Activated CD4-positive, CD25-positive, alpha-beta regulatory T cell treated with anti-CD3 and anti-CD28 coated beads, Interleukin-2, amount 50 U/mL, for 16 hours (primary cell): ENCODE measurements around the gene TTLL1.

Experiments
- DNase-seq: peaks from one replicate; pipeline ENCODE4 v3.0.0-alpha.2; 2020; ENCODE audit warnings: low read depth, low spot score

Gene TTLL1

DNA sequence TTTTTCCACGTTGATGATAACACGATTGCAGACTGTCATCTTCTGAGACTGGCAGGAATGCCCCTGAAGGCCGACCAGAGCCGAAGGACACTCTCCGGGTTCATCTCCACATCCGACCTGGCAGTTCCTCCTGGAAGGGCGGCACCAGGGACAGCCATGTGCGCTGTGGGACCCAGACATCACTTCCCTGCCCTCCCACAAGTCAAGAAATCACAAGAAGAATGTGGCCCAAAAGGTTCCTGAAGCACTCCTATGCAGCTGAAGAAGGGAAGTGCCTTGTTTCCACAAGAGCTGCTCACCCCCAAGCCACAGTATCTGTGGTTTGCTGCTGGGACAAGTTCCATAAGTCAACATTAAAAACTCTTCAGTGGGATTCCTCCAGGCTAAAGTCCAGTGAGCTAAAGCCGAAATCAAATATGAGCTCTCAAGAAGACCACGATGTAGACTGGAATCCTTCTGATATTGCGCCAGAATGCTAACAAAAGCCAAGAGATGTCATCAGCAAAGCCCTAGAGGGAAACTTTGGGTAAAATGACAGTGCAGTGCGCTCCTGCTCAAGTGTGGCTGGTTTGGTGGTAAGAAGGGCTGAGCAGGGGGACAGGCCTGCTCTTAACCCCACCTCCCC, 95.4 kb downstream of the TTLL1 start:
- DNase-seq = no peak

DNA sequence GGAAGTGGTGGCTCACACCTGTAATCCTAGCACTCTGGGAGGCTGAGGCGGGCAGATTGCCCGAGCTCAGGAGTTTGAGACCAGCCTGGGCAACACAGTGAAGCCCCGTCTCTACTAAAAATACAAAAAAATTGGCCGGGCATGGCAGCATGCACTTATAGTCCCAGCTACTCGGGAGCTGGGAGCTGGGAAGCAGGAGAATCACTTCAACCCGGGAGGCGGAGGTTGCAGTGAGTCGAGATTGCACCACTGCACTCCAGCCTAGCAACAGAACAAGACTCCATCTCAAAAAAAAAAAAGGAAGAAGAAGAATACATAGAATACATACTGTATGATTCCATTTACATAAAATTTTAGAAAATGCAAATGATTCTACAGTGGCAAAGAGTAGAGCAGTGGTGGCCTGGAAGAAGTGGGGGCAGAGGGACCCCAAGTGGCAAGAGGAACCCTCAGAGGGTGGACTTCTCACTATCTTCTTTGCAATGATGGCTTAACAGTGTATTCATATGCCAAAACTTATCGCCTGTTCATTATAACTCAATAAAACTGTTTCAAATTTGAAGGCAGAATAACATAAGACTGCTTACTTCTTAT, 96.2 kb downstream of the TTLL1 start:
- no peak for DNase-seq

DNA sequence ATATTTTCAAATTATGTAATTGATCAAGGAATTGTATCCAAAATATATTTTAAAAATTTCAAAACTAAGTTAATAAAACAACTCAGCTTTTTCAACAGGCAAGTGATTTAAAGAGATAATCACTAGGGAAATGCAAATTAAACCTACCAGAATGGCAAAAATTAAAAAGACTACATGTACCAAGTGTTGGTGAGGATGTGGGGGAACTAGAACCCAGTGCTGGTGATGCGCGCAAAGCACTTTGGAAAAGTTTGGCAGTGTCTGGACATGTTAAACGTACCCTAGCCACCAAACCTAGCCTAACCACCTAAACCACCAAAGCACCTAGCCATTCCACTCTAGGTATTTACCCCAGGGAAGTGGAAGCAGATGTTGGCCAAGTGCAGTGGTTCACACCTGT, 97.1 kb downstream of the TTLL1 start:
- no peak for DNase-seq

DNA sequence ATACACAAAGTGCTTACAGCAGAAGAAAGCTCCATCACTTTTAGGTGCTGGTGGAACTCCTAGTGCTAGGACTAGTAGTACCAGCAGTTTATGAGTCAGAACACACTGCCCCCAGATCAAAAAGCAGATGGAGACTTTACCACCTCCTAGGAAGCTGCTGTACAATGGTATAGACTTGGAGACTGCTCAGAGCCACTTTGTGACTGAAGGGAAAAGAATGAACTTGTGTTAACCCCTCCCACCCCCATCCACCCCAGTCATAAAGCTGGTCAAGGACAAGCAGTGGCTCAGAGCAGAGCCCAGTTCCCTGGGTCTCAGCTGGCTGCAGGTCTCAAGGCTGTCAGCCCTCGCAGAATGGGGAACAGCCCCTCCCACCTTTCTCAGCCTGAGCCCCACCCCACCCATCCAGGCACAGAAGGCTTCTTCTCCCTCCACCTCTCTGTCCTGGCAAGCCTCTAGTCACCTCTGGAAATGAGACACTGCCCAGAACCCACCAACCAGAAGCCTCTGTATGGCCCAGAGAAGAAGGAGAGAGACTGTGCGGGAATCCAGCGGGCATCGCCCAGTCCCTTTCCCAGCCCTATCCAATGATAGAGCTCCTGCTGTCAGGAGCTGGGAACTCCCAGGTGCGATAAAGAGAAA, 98.1 kb downstream of the TTLL1 start:
- DNase-seq = no peak

DNA sequence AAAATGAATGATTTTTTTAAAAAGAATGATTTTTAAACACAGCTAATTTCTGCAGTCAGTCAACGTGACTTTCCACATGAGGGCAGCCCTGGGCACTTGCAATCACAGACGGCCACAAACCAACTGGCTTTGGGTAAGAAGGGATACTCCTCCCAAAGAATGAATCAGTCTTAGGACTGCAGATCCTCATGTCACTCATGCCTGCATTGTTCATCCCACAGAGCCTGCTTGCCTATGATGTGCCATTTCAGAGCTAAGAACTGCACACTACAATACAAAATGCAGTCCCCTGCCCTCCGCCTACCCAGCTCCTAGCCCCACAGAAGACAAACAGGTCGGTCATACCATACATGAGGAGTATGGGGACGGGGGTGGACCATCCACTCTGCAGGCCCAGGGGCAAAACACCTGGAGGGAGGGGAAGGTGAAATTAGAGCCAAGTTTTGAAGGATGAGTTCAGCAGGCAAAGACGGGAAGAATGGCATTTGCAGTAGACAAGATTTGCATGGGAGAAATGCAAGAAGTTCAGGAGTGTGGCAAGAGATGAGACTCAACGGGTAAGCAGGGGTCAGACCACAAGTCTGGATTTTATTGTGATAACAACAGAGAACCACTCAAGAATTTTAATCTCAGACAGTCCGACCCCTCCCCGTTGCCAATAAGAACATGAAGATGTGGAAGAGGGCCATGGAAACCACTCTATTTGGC, 98.9 kb downstream of the TTLL1 start:
- DNase-seq = no peak
